HepG2 (cell line): Measurements from ENCODE around the gene PIP4K2C. TPM values are rescaled to one million over a fixed set of nuclear protein-coding genes. Genes with fewer than 3 reads are reported as not detected.

Experiments used
- ARNTL ChIP-seq: sonication (generic); formaldehyde crosslinking; IDR thresholded peaks from 2 replicates; pipeline ENCODE4 v1.4.0; 2020; ENCODE audit warnings: mild to moderate bottlenecking, missing genetic modification reagents
- CENPX ChIP-seq: sonication (generic); formaldehyde crosslinking; IDR thresholded peaks from 2 replicates; pipeline ENCODE4 v1.9.0; 2021; ENCODE audit warnings: mild to moderate bottlenecking, missing genetic modification reagents, moderate library complexity
- DMTF1 ChIP-seq: sonication (generic); formaldehyde crosslinking; IDR thresholded peaks from 2 replicates; pipeline ENCODE4 v1.4.0; 2020; ENCODE audit warnings: mild to moderate bottlenecking, missing genetic modification reagents
- FOXO1 ChIP-seq: sonication (generic); formaldehyde crosslinking; IDR thresholded peaks from 2 replicates; pipeline ENCODE4 v1.4.0; 2020; ENCODE audit warnings: missing genetic modification reagents
- GLMP ChIP-seq: sonication (generic); formaldehyde crosslinking; IDR thresholded peaks from 2 replicates; pipeline ENCODE4 v1.9.0; 2021; ENCODE audit warnings: missing genetic modification reagents, mild to moderate bottlenecking, borderline replicate concordance
- HMG20A ChIP-seq: IDR thresholded peaks from 2 replicates; pipeline ENCODE4 v1.6.1; 2016; ENCODE audit warnings: borderline replicate concordance
- HMGXB3 ChIP-seq: sonication (generic); formaldehyde crosslinking; IDR thresholded peaks from 2 replicates; pipeline ENCODE4 v1.4.0; 2020; ENCODE audit warnings: missing genetic modification reagents, borderline replicate concordance
- NCOA1 ChIP-seq: sonication (generic); formaldehyde crosslinking; IDR thresholded peaks from 2 replicates; pipeline ENCODE4 v1.9.0; 2021; ENCODE audit warnings: missing genetic modification reagents
- SNAI1 ChIP-seq: sonication (generic); formaldehyde crosslinking; IDR thresholded peaks from 2 replicates; pipeline ENCODE4 v1.5.0; 2020; ENCODE audit warnings: mild to moderate bottlenecking, missing genetic modification reagents, borderline replicate concordance
- ZBTB44 ChIP-seq: sonication (generic); formaldehyde crosslinking; IDR thresholded peaks from 2 replicates; pipeline ENCODE4 v1.4.0; 2020; ENCODE audit warnings: missing genetic modification reagents
- ZGPAT ChIP-seq: IDR thresholded peaks from 2 replicates; pipeline ENCODE4 v1.6.1; 2016; ENCODE audit warnings: mild to moderate bottlenecking
- ZNF503 ChIP-seq: sonication (generic); formaldehyde crosslinking; IDR thresholded peaks from 2 replicates; pipeline ENCODE4 v1.4.0; 2020; ENCODE audit warnings: missing genetic modification reagents
- ZNF552 ChIP-seq: sonication (generic); formaldehyde crosslinking; IDR thresholded peaks from 2 replicates; pipeline ENCODE4 v1.9.0; 2022; ENCODE audit warnings: missing genetic modification reagents, mild to moderate bottlenecking, borderline replicate concordance
- ZNF747 ChIP-seq: sonication (generic); formaldehyde crosslinking; IDR thresholded peaks from 2 replicates; pipeline ENCODE4 v1.8.1; 2023; ENCODE audit warnings: missing genetic modification reagents, mild to moderate bottlenecking, borderline replicate concordance
- ZZZ3 ChIP-seq: sonication (generic); formaldehyde crosslinking; IDR thresholded peaks from 2 replicates; pipeline ENCODE4 v1.4.0; 2020; ENCODE audit warnings: missing genetic modification reagents, mild to moderate bottlenecking, borderline replicate concordance
- polyA plus RNA-seq, 8 experiments: library from polyadenylated mRNA; depleted of rRNA in 3 of 8; stranded (reverse) in 7 of 8; unstranded in 1 of 8; fragments of >200 nt; fragmentation: Illumina TruSeq in 4 of 8; extraction: Trizol in 4 of 8; gene quantifications; 2 replicates each; pipeline versions ENCODE4 v1.2.1 to v1.2.3, GENCODE V29; 2011 to 2016; ENCODE audit warnings: low read depth in 4 of 8, missing spikeins in 1 of 8, mixed read lengths in 1 of 8; ENCODE audit not compliant: insufficient read depth in 1 of 8
- total RNA-seq, 5 experiments: library from RNA; depleted of rRNA; stranded (reverse); fragments of >200 nt; fragmentation: Illumina TruSeq; extraction: Trizol; gene quantifications; 2 replicates each; pipeline ENCODE4 v1.2.3, GENCODE V29; 2016; ENCODE audit warnings: low read depth in 1 of 5

PIP4K2C gene
- total and polyA plus RNA-seq, 2 of the 13 experiments (the other 11 are each of a cell fraction or from before 2014, with no cell fraction given), result 23.3 to 26.4 TPM

- no peak for TF ChIP-seq ZBTB44 (CRISPR knock-in tag)
- TF ChIP-seq NCOA1, result no peak
- peak; percentile 22; the same call in 1 of the 2 replicates for TF ChIP-seq ZGPAT
- no peak for TF ChIP-seq SNAI1 (CRISPR knock-in tag)
- no peak for TF ChIP-seq HMGXB3
- TF ChIP-seq DMTF1 (CRISPR knock-in tag), result no peak
- no peak for TF ChIP-seq ZNF747
- TF ChIP-seq CENPX, result no peak
- TF ChIP-seq ZZZ3, result no peak
- no peak for TF ChIP-seq ZNF552 (CRISPR knock-in tag)
- no peak for TF ChIP-seq GLMP
- TF ChIP-seq HMG20A (CRISPR knock-in tag), result no peak
- no peak for TF ChIP-seq ARNTL (CRISPR knock-in tag)
- TF ChIP-seq FOXO1 (CRISPR knock-in tag), result no peak
- no peak for TF ChIP-seq ZNF503
These were observed 28.6 kb downstream of the PIP4K2C start (continued) for GRCh38 chr12:57619434-57620244.
